Central memory CD4-positive, alpha-beta T cell (primary cell): Measurements from ENCODE around the gene RASA2.
"Not testable (repeated sequence)": the region's sequence is repeated elsewhere in the genome, so short reads cannot be mapped to it uniquely, and the experiment has no call there.

Source experiments
- DNase-seq: peaks from one replicate; pipeline ENCODE4 v3.0.0; 2022

Gene RASA2

GRCh38 chr3:141600331-141600730 lies 113.5 kb downstream of the RASA2 start:
- no peak for DNase-seq

GRCh38 chr3:141602706-141603105 lies 115.9 kb downstream of the RASA2 start:
- no peak for DNase-seq

- DNase-seq: no peak
Measured at GRCh38 chr3:141603473-141604035, 116.7 kb downstream of the RASA2 start.

GRCh38 chr3:141605883-141606282 lies 119.1 kb downstream of the RASA2 start:
- no peak for DNase-seq

DNA sequence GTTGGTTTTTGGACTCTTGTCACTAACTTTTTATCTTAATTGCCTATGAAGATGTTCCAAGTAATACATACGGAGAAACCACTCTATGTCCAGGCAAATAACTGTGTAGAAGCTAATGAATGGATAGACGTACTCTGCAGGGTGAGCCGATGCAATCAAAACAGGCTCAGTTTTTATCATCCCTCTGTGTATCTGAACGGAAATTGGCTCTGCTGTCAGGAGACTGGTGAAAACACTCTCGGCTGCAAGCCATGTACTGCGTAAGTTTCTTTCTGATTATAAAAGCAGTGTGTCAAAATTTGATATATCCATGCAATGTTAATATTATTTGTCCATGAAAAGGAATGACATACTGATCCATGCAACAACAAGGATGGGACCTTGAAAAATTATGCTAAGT lies 121.6 kb downstream of the RASA2 start:
- no peak for DNase-seq

GRCh38 chr3:141610939-141611338 lies 124.1 kb downstream of the RASA2 start:
- DNase-seq: no peak

GRCh38 chr3:141618103-141618910 lies 131.5 kb downstream of the RASA2 start:
- DNase-seq: no peak

DNA sequence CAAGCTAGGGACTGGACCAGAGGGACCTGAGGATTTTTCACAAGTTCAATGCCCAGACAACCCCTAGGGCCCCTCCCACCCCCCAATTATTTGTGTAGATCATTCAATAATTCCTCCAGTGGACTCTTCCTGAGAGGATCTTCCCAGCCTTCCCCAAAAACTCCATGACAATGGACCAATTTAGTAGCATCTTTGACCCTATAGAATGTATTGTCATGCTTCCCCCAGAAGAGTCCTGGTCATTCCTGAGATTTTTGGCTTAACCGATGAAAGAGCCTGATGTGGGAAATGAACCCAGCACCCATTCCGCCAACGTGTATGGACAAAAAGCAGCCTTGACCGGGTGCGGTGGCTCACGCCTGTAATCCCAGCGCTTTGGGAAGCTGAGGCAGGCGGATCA lies 132.1 kb downstream of the RASA2 start:
- DNase-seq: no peak

GRCh38 chr3:141619450-141619849 lies 132.6 kb downstream of the RASA2 start:
- DNase-seq: no peak

GRCh38 chr3:141623691-141624090 lies 136.9 kb downstream of the RASA2 start:
- no peak for DNase-seq

GRCh38 chr3:141625506-141625905 lies 138.7 kb downstream of the RASA2 start:
- DNase-seq: no peak

- not testable (repeated sequence) for DNase-seq
Measured at GRCh38 chr3:141628334-141628733, 141.5 kb downstream of the RASA2 start.

- not testable (repeated sequence) for DNase-seq
Measured at GRCh38 chr3:141628868-141629441, 142.1 kb downstream of the RASA2 start.

DNA sequence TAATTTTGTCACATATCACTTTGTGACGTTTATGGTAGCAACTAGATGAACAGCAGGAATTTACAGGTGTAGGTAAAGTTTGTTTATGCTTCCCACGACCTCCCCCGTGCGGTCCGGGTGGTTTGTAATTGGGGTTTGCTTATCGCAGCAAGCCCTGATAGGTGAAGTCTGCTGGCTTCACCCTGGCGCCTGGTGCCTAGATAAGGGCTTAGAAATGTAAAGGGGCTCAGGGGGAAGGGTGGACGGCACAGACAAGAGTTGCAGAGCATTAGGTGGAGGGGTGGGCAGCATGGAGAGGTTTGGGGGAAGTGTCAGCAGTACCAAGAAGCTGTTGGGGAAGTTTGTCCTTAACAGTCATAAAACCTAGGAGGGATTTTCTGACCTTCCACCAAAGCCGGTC lies 143.1 kb downstream of the RASA2 start:
- DNase-seq: no peak

GRCh38 chr3:141632779-141633374 lies 146.1 kb downstream of the RASA2 start:
- DNase-seq: no peak

- DNase-seq: no peak
Measured at GRCh38 chr3:141642215-141642614, 155.4 kb downstream of the RASA2 start.

- DNase-seq: no peak
Measured at GRCh38 chr3:141643391-141643790, 156.6 kb downstream of the RASA2 start.

DNA sequence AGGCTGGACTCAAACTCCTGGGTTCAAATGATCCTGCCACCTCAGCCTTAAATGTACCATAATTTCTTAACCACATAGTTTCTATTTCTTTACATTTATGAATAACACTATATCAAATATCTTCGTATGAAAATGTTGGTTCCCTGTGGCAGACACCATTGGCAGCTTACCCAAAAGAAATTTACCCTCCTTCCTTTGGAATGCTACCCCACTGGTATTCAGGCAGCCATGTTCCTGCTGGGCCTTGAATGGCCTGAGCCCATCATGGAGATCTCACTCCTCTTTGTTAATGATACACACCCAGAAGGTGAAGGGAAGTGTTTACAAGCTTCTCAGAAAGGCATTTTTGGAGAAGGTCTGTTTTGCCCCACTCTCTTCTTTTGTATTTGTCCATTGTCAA lies 157.0 kb downstream of the RASA2 start:
- DNase-seq: no peak

- peak; percentile 39 for DNase-seq
Measured at GRCh38 chr3:141644931-141645330, 158.1 kb downstream of the RASA2 start.

DNA sequence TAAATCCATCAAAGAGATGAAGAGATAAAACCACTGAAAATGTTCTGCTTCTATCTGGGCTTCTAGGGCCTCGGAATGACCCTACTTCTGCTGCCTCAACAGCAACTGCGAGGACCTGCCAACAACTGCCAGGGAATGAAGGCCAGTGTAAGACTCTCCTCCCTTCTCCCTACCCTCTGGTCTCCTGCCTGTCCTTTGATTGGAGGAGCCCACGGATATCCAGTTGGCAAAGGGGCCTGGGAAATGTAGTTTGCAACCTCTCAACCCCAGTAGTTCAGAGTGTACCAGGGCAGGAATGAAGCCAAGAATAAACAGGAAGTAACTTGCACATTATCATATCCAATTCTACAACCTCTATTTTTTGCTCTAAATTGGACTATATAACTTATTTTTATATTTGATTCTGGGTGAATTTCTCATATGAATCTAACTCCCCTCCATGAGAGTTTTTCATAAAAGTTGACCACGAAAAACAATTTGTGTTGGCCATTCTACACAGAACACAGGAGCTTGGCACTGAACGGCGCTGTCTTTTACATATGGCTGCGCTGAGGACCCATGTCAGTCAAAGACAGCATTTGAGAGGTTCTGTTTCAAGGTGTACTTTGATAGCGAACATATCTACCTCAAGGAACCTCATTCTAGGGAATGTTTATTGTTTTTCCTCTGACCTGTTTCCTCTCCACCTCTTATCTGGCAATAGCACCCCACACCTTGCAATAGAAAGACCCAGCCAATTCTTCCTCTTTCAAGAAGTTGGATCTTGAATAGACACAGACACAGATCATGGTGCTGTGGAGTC lies 160.1 kb downstream of the RASA2 start:
- no peak for DNase-seq

DNA sequence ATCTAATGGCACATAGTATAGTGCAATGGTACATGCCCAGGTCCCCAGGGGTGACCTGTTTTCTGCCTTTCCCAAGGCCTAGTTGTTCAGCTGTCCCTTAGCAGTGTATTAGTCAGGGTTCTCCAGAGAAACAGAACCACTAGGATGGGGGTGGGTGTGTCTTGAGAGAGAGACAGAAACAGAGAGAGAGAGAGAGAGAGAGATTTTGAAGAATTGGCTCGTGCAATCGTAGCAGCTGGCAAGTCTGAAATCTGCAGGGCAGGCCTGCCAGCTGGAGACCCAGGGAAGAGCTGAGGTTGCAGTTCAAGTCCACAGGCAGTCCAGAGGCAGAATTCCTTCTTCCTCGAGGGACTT lies 160.7 kb downstream of the RASA2 start:
- no peak for DNase-seq

DNA sequence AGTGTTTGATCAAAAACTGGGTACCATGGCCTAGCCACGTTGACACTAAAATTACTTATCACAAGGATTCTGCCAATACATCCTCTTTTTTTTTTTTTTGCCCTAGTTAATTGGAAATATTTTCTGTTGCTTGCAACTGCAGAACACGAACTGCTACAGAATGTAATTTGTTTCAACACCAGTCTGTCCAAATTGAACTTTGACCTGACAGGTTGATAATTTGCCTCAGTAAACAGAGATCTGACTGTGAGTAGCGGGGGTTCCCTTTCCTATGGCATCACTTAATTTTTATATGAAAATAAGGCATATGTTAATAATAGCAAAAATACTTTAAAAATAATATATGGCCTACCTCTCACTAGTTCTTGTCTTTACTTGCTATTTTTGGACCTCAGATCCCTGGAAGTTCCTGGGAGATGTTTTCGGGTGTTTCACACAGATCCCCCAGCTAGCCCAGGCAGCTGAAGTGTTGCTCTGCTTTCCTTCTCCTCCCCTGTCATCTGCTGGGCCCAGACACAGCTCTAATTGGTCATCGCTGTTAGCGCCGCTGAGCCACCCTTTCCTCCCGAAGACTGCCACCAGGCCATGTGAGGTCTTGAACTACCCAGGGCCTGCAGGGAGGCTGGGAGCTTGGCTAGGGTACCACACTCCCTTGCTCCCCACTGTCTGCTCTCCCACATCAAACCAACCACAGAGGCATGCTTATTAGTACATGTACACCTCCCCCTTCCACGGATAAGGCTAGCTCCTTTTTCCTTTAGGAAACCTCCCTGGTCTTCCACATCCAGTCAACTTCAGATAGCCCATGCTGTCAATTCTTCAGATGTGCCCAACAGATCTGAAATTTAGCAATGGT lies 161.5 kb downstream of the RASA2 start:
- DNase-seq: no peak
